HG03135 (cell line): ENCODE measurements around the gene UBXN11.

Source experiments
- ATAC-seq: cut with Tn5 transposase; IDR thresholded peaks from one replicate; pipeline ENCODE4 v1.9.1; 2021; ENCODE audit warnings: mild to moderate bottlenecking, moderate library complexity; ENCODE audit not compliant: unreplicated experiment

Gene UBXN11

GRCh38 chr1:26306290-26307229 lies at the start of gene UBXN11:
Gene UBXN11, minus strand, starts transcription at chr1:26306636. Its CDS starts 3,753 bp downstream, at chr1:26302883.
- peak; percentile 98 for ATAC-seq

GRCh38 chr1:26356106-26356505 lies 49.7 kb upstream of the UBXN11 start:
- ATAC-seq, result no peak

GRCh38 chr1:26354972-26355371 lies 48.5 kb upstream of the UBXN11 start:
- ATAC-seq, result no peak

GRCh38 chr1:26353976-26354820 lies 47.8 kb upstream of the UBXN11 start, which contains the start of gene CRYBG2:
Gene CRYBG2, minus strand, starts transcription at chr1:26354130. Its CDS starts 7,473 bp downstream, at chr1:26346657.
- no peak for ATAC-seq

GRCh38 chr1:26353210-26353859 lies 46.9 kb upstream of the UBXN11 start:
- ATAC-seq, result no peak

GRCh38 chr1:26352338-26352679 lies 45.9 kb upstream of the UBXN11 start:
- ATAC-seq, result no peak

GRCh38 chr1:26351590-26352337 lies 45.3 kb upstream of the UBXN11 start:
- no peak for ATAC-seq

GRCh38 chr1:26350701-26351589 lies 44.5 kb upstream of the UBXN11 start:
- ATAC-seq, result no peak

GRCh38 chr1:26350343-26350700 lies 43.9 kb upstream of the UBXN11 start:
- no peak for ATAC-seq

GRCh38 chr1:26349877-26350244 lies 43.4 kb upstream of the UBXN11 start:
- ATAC-seq, result no peak

- no peak for ATAC-seq
These were observed 42.9 kb upstream of the UBXN11 start for GRCh38 chr1:26349188-26349876.

GRCh38 chr1:26346274-26347033 lies 40.0 kb upstream of the UBXN11 start:
- ATAC-seq, result no peak

GRCh38 chr1:26345718-26346117 lies 39.3 kb upstream of the UBXN11 start:
- ATAC-seq, result no peak

- ATAC-seq, result no peak
These were observed 37.9 kb upstream of the UBXN11 start for GRCh38 chr1:26344147-26344920.

GRCh38 chr1:26340047-26340481 lies 33.6 kb upstream of the UBXN11 start:
- no peak for ATAC-seq

GRCh38 chr1:26338670-26339069 lies 32.2 kb upstream of the UBXN11 start:
- no peak for ATAC-seq

GRCh38 chr1:26337625-26338024 lies 31.2 kb upstream of the UBXN11 start:
- ATAC-seq, result no peak

- no peak for ATAC-seq
These were observed 30.7 kb upstream of the UBXN11 start for GRCh38 chr1:26337206-26337535.
